ENCODE results near the gene NSUN2. TPM values are rescaled to one million over a fixed set of nuclear protein-coding genes. Genes with fewer than 3 reads are reported as not detected.

NSUN2 gene
- total and polyA plus RNA-seq, 2 donors (not counting 3 experiments of a cell fraction or from before 2014, with no cell fraction given): 53.7 to 73.0 TPM

- Histone ChIP-seq H3K4me1 (ENCODE audit: control insufficient read depth, extremely low read depth, insufficient read depth, low read length) (no peaks in the 10 kb centered on the region), H3K9me3 (replicated peaks; ENCODE audit: control insufficient read depth, insufficient read depth, low read length) (no peaks in the 10 kb centered on the region), H3K9me1 (replicated peaks; ENCODE audit: control insufficient read depth, extremely low read depth, insufficient read depth, low read length) (no peaks in the 10 kb centered on the region), H3K4me2 (ENCODE audit: insufficient read depth, low read length) (no peak overlapping the region), H3K4me3 (replicated peaks in 1 of 3; ENCODE audit: insufficient read depth in 1 of 3, low read depth in 1 of 3, low read length in 3 of 3) (no peak overlapping the region), H3K27me3 (ENCODE audit: control insufficient read depth in 2 of 2, insufficient read depth in 2 of 2, low read length in 2 of 2) (no peaks in the 10 kb centered on the region), H3K36me3 (ENCODE audit: control insufficient read depth in 2 of 2, extremely low read depth in 1 of 2, insufficient read depth in 2 of 2, low read length in 2 of 2) (no peaks in the 10 kb centered on the region), H3K9ac (replicated peaks; ENCODE audit: extremely low read depth, insufficient read depth, low read length) (no peak overlapping the region), H4K20me1 (replicated peaks; ENCODE audit: control insufficient read depth, extremely low read depth, insufficient read depth, low read length) (no peaks in the 10 kb centered on the region), H3K79me2 (ENCODE audit: control insufficient read depth, insufficient read depth, low read length) (no peaks in the 10 kb centered on the region), H2AFZ (ENCODE audit: low read depth, low read length) (no peak overlapping the region), H3K27ac (ENCODE audit: insufficient read depth, low read depth, low read length) (no peak overlapping the region)
- DNase-seq (ENCODE audit: low read depth, low spot score) (no peak), FAIRE-seq (no peak)
- BruUV-seq (replicated peaks): no TSS peak
- dilution Hi-C loops (cut with MboI; ENCODE audit: extremely low pct_ligation_motif_present, low sequenced_read_pairs): no loop called here
- CTCF ChIA-PET: no interaction called here
- POLR2A ChIA-PET: no interaction called here
- TF ChIP-seq POLR2AphosphoS5 (IDR thresholded peaks at IDR 0.05; ENCODE audit: insufficient read depth, low read depth, low read length) (no peak), JUN (IDR thresholded peaks at IDR 0.05; ENCODE audit: borderline replicate concordance, insufficient read depth, insufficient read length, low read depth) (no peak)
- intact Hi-C loops (cut with micrococcal nuclease): no loop called here
Measured at GRCh38 chr5:6681682-6682081, 48.8 kb upstream of the NSUN2 start.

DNA sequence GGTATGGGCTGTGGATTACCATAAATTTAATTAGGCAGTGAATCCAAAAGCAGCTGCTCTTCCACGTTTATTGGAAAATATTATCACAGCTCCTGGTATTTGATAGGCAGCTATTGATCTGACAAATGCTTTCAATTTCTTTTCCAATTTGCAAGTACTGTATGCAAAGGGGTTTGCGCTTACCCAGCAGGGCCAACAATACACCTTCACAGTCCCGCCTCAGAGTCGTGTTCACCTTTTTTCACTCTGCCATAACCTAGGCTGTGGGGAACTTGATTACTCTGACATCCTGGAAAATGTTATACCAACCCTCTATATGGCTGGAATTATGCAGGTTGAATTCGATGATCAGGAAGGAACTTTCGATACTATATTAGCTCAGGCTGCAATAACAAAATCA, 48.1 kb upstream of the NSUN2 start:
- no peaks in the 10 kb centered on the region for H3K9me1 ChIP-seq (replicated peaks; ENCODE audit: control insufficient read depth, extremely low read depth, insufficient read depth, low read length)
- H3K27ac ChIP-seq (ENCODE audit: insufficient read depth, low read depth, low read length): no peak overlapping the region
- no peaks in the 10 kb centered on the region for H3K9me3 ChIP-seq (replicated peaks; ENCODE audit: control insufficient read depth, insufficient read depth, low read length)
- no peak for FAIRE-seq
- H3K27me3 ChIP-seq (ENCODE audit: control insufficient read depth in 2 of 2, insufficient read depth in 2 of 2, low read length in 2 of 2): no peaks in the 10 kb centered on the region
- H4K20me1 ChIP-seq (replicated peaks; ENCODE audit: control insufficient read depth, extremely low read depth, insufficient read depth, low read length): no peaks in the 10 kb centered on the region
- DNase-seq (ENCODE audit: low read depth, low spot score): no peak
- BruUV-seq (replicated peaks): no TSS peak
- H3K9ac ChIP-seq (replicated peaks; ENCODE audit: extremely low read depth, insufficient read depth, low read length): no peak overlapping the region
- dilution Hi-C loops (cut with MboI; ENCODE audit: extremely low pct_ligation_motif_present, low sequenced_read_pairs): no loop called here
- H2AFZ ChIP-seq (ENCODE audit: low read depth, low read length): no peak overlapping the region
- H3K36me3 ChIP-seq (ENCODE audit: control insufficient read depth in 2 of 2, extremely low read depth in 1 of 2, insufficient read depth in 2 of 2, low read length in 2 of 2): no peaks in the 10 kb centered on the region
- no peaks in the 10 kb centered on the region for H3K4me1 ChIP-seq (ENCODE audit: control insufficient read depth, extremely low read depth, insufficient read depth, low read length)
- ChIA-PET POLR2A (no interaction called here), CTCF (no interaction called here)
- H3K4me2 ChIP-seq (ENCODE audit: insufficient read depth, low read length): no peak overlapping the region
- no peak overlapping the region for H3K4me3 ChIP-seq (replicated peaks in 1 of 3; ENCODE audit: insufficient read depth in 1 of 3, low read depth in 1 of 3, low read length in 3 of 3)
- no peaks in the 10 kb centered on the region for H3K79me2 ChIP-seq (ENCODE audit: control insufficient read depth, insufficient read depth, low read length)
- intact Hi-C loops (cut with micrococcal nuclease): no loop called here
- no peak for TF ChIP-seq MYC (IDR thresholded peaks at IDR 0.05; ENCODE audit: low read depth, low read length)
- no peak for TF ChIP-seq MAX (IDR thresholded peaks at IDR 0.05; ENCODE audit: insufficient read depth, insufficient read length)
- TF ChIP-seq POLR2AphosphoS5 (IDR thresholded peaks at IDR 0.05; ENCODE audit: insufficient read depth, low read depth, low read length): no peak
- no peak for TF ChIP-seq EZH2 (IDR thresholded peaks at IDR 0.05; ENCODE audit: borderline replicate concordance, low read depth, low read length, severe bottlenecking)
- TF ChIP-seq POLR2A (IDR thresholded peaks at IDR 0.05; ENCODE audit: low read depth, low read length): no peak
- no peak for TF ChIP-seq CTCF (IDR thresholded peaks at IDR 0.05; ENCODE audit: extremely low read depth in 1 of 2, insufficient read depth in 1 of 2, low read depth in 1 of 2, low read length in 2 of 2)
